Astrocyte (in vitro differentiated cells and primary cell): Measurements from ENCODE around the gene TRPM3. TPM values are rescaled to one million over a fixed set of nuclear protein-coding genes. Genes with fewer than 3 reads are reported as not detected.
A peak's percentile ranks its signal among the peaks of the same experiment; 100 is the strongest.

ENCODE experiments used
- DNase-seq: peaks from one replicate; pipeline ENCODE4 v3.0.0-alpha.2; 2010; ENCODE audit warnings: low read depth
- FAIRE-seq: peaks from 2 replicates; lab custom pipeline; 2011; peaks lifted over from hg19 to GRCh38; lab: Jason Lieb, UNC
- H2AFZ ChIP-seq: 2 replicates; pipeline ENCODE4 v1.6.0; 2012; ENCODE audit warnings: low read depth, low read length, inconsistent platforms
- H3K27ac ChIP-seq: 2 replicates; pipeline ENCODE4 v1.5.1; 2011; ENCODE audit warnings: low read depth, low read length, inconsistent platforms
- H3K27me3 ChIP-seq: 2 replicates; pipeline ENCODE4 v1.6.0; 2011; ENCODE audit warnings: low read length, inconsistent platforms; ENCODE audit not compliant: insufficient read depth
- H3K36me3 ChIP-seq: 2 replicates; pipeline ENCODE4 v1.5.1; 2011; ENCODE audit warnings: low read length, inconsistent platforms; ENCODE audit not compliant: insufficient read depth
- H3K4me1 ChIP-seq: 2 replicates; pipeline ENCODE4 v1.5.1; 2011; ENCODE audit warnings: low read length, inconsistent platforms; ENCODE audit not compliant: insufficient read depth
- H3K4me2 ChIP-seq: 2 replicates; pipeline ENCODE4 v1.6.0; 2012; ENCODE audit warnings: low read length, inconsistent platforms
- H3K4me3 ChIP-seq: 2 replicates; pipeline ENCODE4 v1.5.1; 2011; ENCODE audit warnings: low read depth, mild to moderate bottlenecking, low read length, inconsistent platforms; ENCODE audit not compliant: insufficient read depth
- H3K79me2 ChIP-seq: 2 replicates; pipeline ENCODE4 v1.6.0; 2012; ENCODE audit warnings: mild to moderate bottlenecking, low read length, inconsistent platforms; ENCODE audit not compliant: insufficient read depth
- H3K9ac ChIP-seq: 2 replicates; pipeline ENCODE4 v1.6.0; 2012; ENCODE audit warnings: mild to moderate bottlenecking, low read length, inconsistent platforms
- H3K9me3 ChIP-seq: 2 replicates; pipeline ENCODE4 v1.5.1; 2012; ENCODE audit warnings: low read depth, mild to moderate bottlenecking, low read length, inconsistent platforms; ENCODE audit not compliant: insufficient read depth
- H4K20me1 ChIP-seq: 2 replicates; pipeline ENCODE4 v1.6.0; 2012; ENCODE audit warnings: low read length, inconsistent platforms; ENCODE audit not compliant: insufficient read depth
- H3K27ac Mint-ChIP-seq: one replicate; pipeline ENCODE4 v1.8.0; 2021; ENCODE audit warnings: mild to moderate bottlenecking, mixed read lengths; ENCODE audit not compliant: unreplicated experiment
- H3K27me3 Mint-ChIP-seq: one replicate; pipeline ENCODE4 v1.8.0; 2021; ENCODE audit warnings: low read depth, mixed read lengths; ENCODE audit not compliant: unreplicated experiment
- H3K36me3 Mint-ChIP-seq: one replicate; pipeline ENCODE4 v1.8.0; 2021; ENCODE audit warnings: low read depth, mixed read lengths; ENCODE audit not compliant: unreplicated experiment
- H3K4me1 Mint-ChIP-seq: one replicate; pipeline ENCODE4 v1.8.0; 2021; ENCODE audit warnings: low read depth, mixed read lengths; ENCODE audit not compliant: unreplicated experiment
- H3K4me3 Mint-ChIP-seq: one replicate; pipeline ENCODE4 v1.8.0; 2021; ENCODE audit warnings: mild to moderate bottlenecking, moderate library complexity, mixed read lengths; ENCODE audit not compliant: unreplicated experiment
- H3K9me3 Mint-ChIP-seq: one replicate; pipeline ENCODE4 v1.8.0; 2021; ENCODE audit warnings: mild to moderate bottlenecking, mixed read lengths; ENCODE audit not compliant: unreplicated experiment
- CTCF ChIP-seq: IDR thresholded peaks from 2 replicates; pipeline ENCODE4 v1.5.1; 2011; ENCODE audit warnings: low read depth, mild to moderate bottlenecking, inconsistent platforms, low read length, moderate library complexity; ENCODE audit not compliant: insufficient read depth
- EZH2 ChIP-seq: IDR thresholded peaks from 2 replicates; pipeline ENCODE4 v1.6.1; 2012; ENCODE audit warnings: mild to moderate bottlenecking, low read length, inconsistent platforms; ENCODE audit not compliant: insufficient read depth
- total RNA-seq: library from RNA; stranded (reverse); gene quantifications from 2 replicates; pipeline ENCODE4 v1.2.1, GENCODE V29; 2021

The TRPM3 gene
- total RNA-seq, 1 donor from 2014 or later, result 0.14 TPM

DNA sequence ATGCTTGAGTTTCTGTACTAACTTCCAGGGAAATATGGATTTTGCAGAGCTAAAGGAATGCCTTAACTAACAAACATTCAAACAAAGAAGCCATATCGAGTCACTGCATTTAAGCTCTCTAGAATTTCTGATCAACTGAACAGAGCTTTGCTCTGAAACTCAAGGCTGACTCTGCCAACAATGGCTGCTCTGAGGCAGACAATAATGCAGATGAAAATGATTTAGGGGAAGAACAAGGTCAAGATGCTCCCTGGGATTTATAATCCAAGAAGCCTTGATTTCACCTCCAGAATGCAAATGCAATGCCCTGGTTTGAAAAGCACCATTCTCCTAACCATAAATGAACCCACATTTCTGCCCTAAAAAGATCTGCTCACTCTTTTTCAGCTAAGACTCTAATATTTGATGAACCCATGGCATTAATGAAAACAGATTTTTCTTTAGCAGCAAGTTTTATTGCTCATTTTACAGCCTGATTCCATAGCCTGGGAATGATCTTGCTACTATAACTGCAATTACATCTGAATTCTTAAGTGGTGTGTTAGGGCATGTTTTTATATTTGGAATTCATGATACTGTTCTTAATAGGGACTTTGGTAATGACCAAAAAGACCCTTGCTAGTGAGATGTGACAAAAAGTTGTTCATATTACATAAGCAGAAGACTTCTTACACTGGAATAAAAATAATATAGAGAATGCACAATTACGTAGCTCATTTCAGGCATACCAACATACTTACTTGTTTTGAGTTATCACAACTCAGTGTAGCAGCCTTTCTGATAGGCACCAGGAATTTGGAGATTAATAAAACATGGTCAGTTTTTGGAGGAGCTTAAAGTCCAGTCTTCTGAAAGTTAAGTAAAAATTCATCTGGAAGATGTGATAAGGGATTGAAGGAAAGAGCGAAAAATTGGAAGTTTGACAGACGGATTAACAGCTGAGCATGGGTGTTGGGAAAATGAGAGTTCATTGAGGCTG is 169.4 kb downstream of the TRPM3 start:
- H4K20me1 ChIP-seq, result no peaks in the 10 kb centered on the region
- Mint-ChIP-seq H3K27me3 (no peaks in the 10 kb centered on the region), H3K27ac (no peak overlapping the region), H3K4me3 (no peak overlapping the region), H3K4me1 (peaks cover 34% of the 10 kb centered on the region), H3K9me3 (peaks cover 3% of the 10 kb centered on the region), H3K36me3 (no peaks in the 10 kb centered on the region)
- no peak overlapping the region for H3K27ac ChIP-seq
- no peak overlapping the region for H3K4me2 ChIP-seq
- no peak overlapping the region for H2AFZ ChIP-seq
- H3K36me3 ChIP-seq, result no peaks in the 10 kb centered on the region
- peak; percentile 49 for DNase-seq
- no peak overlapping the region for H3K9ac ChIP-seq
- H3K79me2 ChIP-seq, result no peaks in the 10 kb centered on the region
- no peak overlapping the region for H3K4me3 ChIP-seq
- H3K27me3 ChIP-seq, result no peaks in the 10 kb centered on the region
- H3K9me3 ChIP-seq, result no peaks in the 10 kb centered on the region
- H3K4me1 ChIP-seq, result peaks cover 27% of the 10 kb centered on the region
- no peak for TF ChIP-seq EZH2
- no peak for TF ChIP-seq CTCF
- FAIRE-seq, result peak; percentile 55

GRCh38 chr9:70950270-70950669 is 171.2 kb downstream of the TRPM3 start:
- Histone ChIP-seq H3K4me3 (no peak overlapping the region), H3K27ac (no peak overlapping the region), H2AFZ (no peak overlapping the region)

More at GRCh38 chr9:70950270-70950669, 171.2 kb downstream of the TRPM3 start:
- no peak overlapping the region for H3K4me2 ChIP-seq
- Mint-ChIP-seq H3K4me3 (no peak overlapping the region), H3K9me3 (peaks cover 3% of the 10 kb centered on the region), H3K27me3 (no peaks in the 10 kb centered on the region), H3K4me1 (peaks cover 33% of the 10 kb centered on the region), H3K27ac (no peak overlapping the region), H3K36me3 (no peaks in the 10 kb centered on the region)
- TF ChIP-seq EZH2 (no peak), CTCF (no peak)
- DNase-seq, result no peak
- H3K36me3 ChIP-seq, result no peaks in the 10 kb centered on the region
- peaks cover 2% of the 10 kb centered on the region for H3K27me3 ChIP-seq
- H3K79me2 ChIP-seq, result no peaks in the 10 kb centered on the region
- H4K20me1 ChIP-seq, result no peaks in the 10 kb centered on the region
- peaks cover 21% of the 10 kb centered on the region for H3K4me1 ChIP-seq
- FAIRE-seq, result peak; percentile 41
- H3K9me3 ChIP-seq, result no peaks in the 10 kb centered on the region
- no peak overlapping the region for H3K9ac ChIP-seq
